Fibroblast of peridontal ligament (primary cell): ENCODE measurements around the gene TMEM176A.

Experiments used
- DNase-seq: peaks from one replicate; pipeline ENCODE4 v3.0.0-alpha.2; 2010; ENCODE audit errors: extremely low read depth

The TMEM176A gene

GRCh38 chr7:150820148-150820547 is 19.6 kb downstream of the TMEM176A start:
- DNase-seq, result no peak

GRCh38 chr7:150820578-150821198 is 20.1 kb downstream of the TMEM176A start:
- DNase-seq, result no peak

- DNase-seq, result no peak
These were observed 22.5 kb downstream of the TMEM176A start for GRCh38 chr7:150823043-150823442.

- DNase-seq, result no peak
These were observed 23.0 kb downstream of the TMEM176A start for GRCh38 chr7:150823484-150824126.

- no peak for DNase-seq
These were observed 24.0 kb downstream of the TMEM176A start for GRCh38 chr7:150824379-150825177.

- DNase-seq, result no peak
These were observed 25.7 kb downstream of the TMEM176A start for GRCh38 chr7:150826061-150826849.

- DNase-seq, result no peak
These were observed 27.8 kb downstream of the TMEM176A start for GRCh38 chr7:150828384-150828783.

GRCh38 chr7:150829426-150829825 is 28.9 kb downstream of the TMEM176A start:
- DNase-seq, result no peak

GRCh38 chr7:150830937-150831336 is 30.4 kb downstream of the TMEM176A start:
- DNase-seq, result no peak

- no peak for DNase-seq
These were observed 31.3 kb downstream of the TMEM176A start for GRCh38 chr7:150831851-150832250.

- DNase-seq, result no peak
These were observed 34.5 kb downstream of the TMEM176A start for GRCh38 chr7:150835019-150835418.

GRCh38 chr7:150835702-150836280 is 35.2 kb downstream of the TMEM176A start:
- DNase-seq, result no peak

- DNase-seq, result no peak
These were observed 38.5 kb downstream of the TMEM176A start for GRCh38 chr7:150838965-150839650.

- no peak for DNase-seq
These were observed 41.4 kb downstream of the TMEM176A start for GRCh38 chr7:150842018-150842417.

- DNase-seq, result no peak
These were observed 42.1 kb downstream of the TMEM176A start for GRCh38 chr7:150842716-150843115.

- no peak for DNase-seq
These were observed 44.9 kb downstream of the TMEM176A start for GRCh38 chr7:150845421-150845861.

GRCh38 chr7:150846291-150847115 is 45.9 kb downstream of the TMEM176A start:
- DNase-seq, result no peak

- DNase-seq, result no peak
These were observed 47.0 kb downstream of the TMEM176A start for GRCh38 chr7:150847536-150847935.

- no peak for DNase-seq
These were observed 47.5 kb downstream of the TMEM176A start for GRCh38 chr7:150848111-150848510.

GRCh38 chr7:150848561-150849115 is 48.1 kb downstream of the TMEM176A start:
- DNase-seq, result no peak
